HFF-Myc (cell line): ENCODE results near the gene CDKN2B.

Experiments used
- DNase-seq: peaks from one replicate; pipeline ENCODE4 v3.0.0-alpha.2; 2011; ENCODE audit warnings: low read depth; ENCODE audit errors: extremely low read depth
- H3K4me3 ChIP-seq: replicated peaks from 2 replicates; pipeline ENCODE4 v1.5.1; 2011; ENCODE audit warnings: low read depth, mild to moderate bottlenecking, control low read depth, low read length
- TF ChIP-seq, protein P1 (sequence below): IDR thresholded peaks from 2 replicates; pipeline ENCODE4 v1.5.1; 2012; ENCODE audit warnings: mild to moderate bottlenecking, low read depth, low read length, control low read depth; ENCODE audit errors: missing control alignments

Gene CDKN2B

DNA sequence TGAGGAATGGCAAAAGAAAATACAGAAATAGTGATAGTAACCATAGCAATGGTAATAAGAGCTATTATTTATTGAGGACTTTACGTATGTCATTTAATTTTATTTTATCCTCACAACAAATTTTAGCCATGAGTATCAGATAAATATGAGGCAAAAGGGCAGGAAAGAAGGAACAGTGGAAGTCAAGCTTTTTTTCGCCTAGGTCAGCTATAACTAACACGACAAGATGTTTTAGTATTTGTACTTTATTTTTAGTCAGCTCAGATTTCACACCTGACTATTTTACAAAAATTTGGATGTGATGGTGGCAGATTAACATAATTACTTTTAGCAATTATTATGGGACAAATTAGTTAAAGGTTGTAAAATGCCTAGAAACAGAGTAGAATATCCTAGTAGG is 34.8 kb upstream of the CDKN2B start:
- no peak for DNase-seq
- TF ChIP-seq, protein P1, sequence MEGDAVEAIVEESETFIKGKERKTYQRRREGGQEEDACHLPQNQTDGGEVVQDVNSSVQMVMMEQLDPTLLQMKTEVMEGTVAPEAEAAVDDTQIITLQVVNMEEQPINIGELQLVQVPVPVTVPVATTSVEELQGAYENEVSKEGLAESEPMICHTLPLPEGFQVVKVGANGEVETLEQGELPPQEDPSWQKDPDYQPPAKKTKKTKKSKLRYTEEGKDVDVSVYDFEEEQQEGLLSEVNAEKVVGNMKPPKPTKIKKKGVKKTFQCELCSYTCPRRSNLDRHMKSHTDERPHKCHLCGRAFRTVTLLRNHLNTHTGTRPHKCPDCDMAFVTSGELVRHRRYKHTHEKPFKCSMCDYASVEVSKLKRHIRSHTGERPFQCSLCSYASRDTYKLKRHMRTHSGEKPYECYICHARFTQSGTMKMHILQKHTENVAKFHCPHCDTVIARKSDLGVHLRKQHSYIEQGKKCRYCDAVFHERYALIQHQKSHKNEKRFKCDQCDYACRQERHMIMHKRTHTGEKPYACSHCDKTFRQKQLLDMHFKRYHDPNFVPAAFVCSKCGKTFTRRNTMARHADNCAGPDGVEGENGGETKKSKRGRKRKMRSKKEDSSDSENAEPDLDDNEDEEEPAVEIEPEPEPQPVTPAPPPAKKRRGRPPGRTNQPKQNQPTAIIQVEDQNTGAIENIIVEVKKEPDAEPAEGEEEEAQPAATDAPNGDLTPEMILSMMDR: no peak
- H3K4me3 ChIP-seq: no peak overlapping the region

DNA sequence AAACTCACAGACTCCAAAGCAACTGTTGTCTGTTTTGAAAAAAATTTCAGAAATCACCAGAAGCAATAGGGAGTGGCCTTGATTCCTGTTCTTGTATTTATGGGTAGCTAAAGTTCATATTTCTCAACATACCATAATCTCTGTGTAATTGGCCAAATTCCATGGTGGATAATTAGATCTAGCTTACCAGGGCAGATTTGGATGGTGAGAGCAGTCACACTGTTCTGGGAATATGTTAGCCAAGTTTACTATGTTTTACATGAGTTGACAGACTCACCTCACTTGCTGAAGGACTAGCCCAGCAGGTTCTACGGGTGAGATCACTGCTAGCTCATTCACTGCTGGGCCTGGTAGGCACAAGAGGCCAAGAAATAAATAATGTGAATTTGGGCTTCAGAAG is 32.7 kb upstream of the CDKN2B start:
- no peak overlapping the region for H3K4me3 ChIP-seq
- DNase-seq: no peak
- TF ChIP-seq, protein P1: no peak

DNA sequence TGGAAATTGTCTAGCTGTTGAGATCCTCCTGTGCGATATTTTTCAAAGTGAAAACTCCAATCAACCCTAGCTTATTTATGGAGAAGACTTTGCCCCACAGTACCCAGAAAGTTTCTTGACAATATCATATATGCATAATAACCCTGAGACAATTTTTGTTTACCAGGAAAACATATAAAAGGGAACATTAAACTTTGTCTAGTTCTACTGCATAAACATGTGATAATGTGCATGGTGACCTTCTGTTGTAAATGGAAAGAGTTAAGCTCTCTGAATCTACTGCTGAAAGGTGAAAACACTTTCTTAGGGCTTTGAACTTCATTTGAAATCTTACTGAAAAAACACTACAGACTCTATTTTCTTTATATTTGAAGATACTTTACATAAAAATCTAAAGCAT is 32.2 kb upstream of the CDKN2B start:
- no peak for DNase-seq
- TF ChIP-seq, protein P1: no peak
- H3K4me3 ChIP-seq: no peak overlapping the region

DNA sequence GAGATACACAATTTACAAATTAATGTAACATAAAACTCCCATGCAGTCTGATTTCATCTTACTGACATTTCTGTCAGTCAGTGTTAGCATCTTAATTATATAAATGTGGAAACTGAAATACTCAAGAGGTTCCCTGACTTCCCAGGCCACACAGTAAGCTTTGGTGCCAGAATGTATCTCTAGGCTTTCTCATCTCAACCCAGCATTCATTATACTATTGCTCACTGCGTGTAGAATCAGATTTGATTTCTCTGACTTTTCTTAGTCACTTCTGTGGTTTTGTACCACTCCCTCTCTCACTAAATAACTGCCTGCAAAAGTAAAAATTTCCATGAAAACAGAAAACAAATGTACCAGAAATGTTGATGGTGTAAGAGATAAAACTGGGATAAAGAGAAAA is 31.7 kb upstream of the CDKN2B start:
- no peak overlapping the region for H3K4me3 ChIP-seq

DNA sequence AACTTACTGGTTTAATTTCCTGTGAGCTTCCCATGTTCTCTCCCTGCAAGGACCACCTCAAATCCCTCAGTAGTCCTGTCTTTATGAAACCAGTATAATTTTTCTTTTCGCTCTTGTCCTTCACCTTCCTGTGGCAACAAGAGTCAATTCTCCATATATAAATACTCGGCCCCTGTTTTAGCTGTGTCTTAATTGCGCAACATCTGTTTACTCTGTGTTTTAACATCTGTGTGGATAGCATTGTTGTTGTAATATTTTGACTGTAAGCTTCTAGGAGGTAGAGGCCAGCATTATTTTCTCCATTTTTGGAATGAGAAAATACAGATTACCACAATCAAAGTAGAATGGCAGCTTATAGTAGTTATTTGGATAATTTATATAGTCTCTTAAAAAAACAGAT is 30.2 kb upstream of the CDKN2B start:
- no peak overlapping the region for H3K4me3 ChIP-seq
- no peak for DNase-seq
- TF ChIP-seq, protein P1: no peak

More for the DNA sequence above, 31.7 kb upstream of the CDKN2B start:
- DNase-seq: no peak
- TF ChIP-seq, protein P1: no peak

DNA sequence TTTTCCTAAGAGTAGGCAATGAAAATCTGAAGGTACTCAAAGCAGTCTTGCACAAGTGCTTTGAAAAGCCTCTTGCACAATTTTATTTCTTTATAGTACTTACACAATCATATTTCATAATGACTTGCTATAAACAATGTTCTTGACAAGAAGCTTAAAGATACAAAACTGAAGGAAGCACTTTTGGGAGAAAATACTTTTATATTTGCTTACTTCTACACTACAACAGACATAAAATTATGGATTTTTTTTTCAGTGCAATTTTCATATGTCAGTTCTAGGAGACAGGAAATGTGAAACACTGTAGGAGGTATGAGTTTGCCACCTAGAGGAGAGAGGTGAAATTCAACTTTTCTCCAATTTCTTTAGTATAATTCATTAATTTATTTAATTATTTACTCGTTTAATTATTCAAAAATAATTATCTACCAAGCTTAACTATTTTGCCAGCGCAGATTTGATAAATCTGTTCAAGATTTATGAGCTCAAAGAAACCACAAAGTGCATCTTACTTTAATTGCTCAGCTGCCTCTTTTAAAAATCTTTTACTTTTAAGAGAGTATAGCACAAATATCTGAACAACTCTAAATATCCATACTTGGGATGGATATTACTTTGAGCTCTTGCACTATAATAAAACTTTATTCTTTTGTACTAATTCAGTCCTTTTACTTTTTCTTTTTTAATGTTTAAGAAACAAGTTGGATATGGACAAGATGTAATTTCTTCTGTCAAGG is 29.0 kb upstream of the CDKN2B start:
- DNase-seq: no peak
- TF ChIP-seq, protein P1: peak; percentile 42
- no peak overlapping the region for H3K4me3 ChIP-seq
